HG03280 (cell line): ENCODE measurements around the gene GALK2.
"Not testable (repeated sequence)": the region's sequence is repeated elsewhere in the genome, so short reads cannot be mapped to it uniquely, and the experiment has no call there.

ENCODE experiments used
- ATAC-seq: cut with Tn5 transposase; IDR thresholded peaks from one replicate; pipeline ENCODE4 v1.9.1; 2021; ENCODE audit warnings: mild to moderate bottlenecking, moderate library complexity; ENCODE audit not compliant: unreplicated experiment

The GALK2 gene

GRCh38 chr15:49163678-49164077 is 6.4 kb upstream of the GALK2 start:
- ATAC-seq: no peak

GRCh38 chr15:49164865-49165264 is 5.2 kb upstream of the GALK2 start:
- no peak for ATAC-seq

DNA sequence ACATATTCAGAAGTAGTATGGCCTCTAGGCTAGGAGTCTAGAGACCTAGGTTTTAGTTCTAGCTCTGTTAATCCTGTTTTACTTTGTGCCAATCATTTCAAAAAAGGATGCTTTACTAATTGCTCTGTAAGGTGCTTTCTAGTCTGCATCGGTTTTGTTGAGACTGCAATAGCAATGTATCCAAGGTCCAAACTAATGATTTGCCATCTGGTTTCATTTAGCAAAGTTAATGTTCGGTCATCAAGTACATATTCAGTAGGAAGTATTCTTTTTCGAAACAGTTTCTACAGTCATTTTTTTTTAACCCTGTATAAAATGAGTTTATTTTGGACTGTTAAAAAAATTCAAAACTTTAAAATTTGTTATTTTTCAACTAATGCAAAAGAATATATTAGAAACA is 2.0 kb upstream of the GALK2 start:
- no peak for ATAC-seq

DNA sequence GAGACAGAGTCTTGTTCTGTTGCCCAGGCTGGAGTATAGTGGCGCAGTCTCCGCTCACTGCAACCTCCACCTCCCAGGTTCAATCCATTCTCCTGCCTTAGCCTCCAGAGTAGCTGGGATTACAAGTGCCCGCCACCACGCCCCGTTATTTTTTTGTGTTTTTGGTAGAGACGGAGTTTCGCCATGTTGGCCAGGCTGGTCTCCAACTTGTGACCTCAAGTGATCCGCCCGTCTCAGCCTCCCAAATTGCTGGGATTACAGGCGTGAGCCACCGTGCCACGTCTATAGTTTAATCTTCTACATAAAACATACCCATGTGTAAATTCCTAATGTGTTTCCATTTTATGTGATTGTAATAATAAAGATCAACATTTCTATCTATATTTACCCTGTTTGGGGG is 1.7 kb downstream of the GALK2 start:
- no peak for ATAC-seq

GRCh38 chr15:49174902-49175301 is 4.9 kb downstream of the GALK2 start:
- no peak for ATAC-seq

DNA sequence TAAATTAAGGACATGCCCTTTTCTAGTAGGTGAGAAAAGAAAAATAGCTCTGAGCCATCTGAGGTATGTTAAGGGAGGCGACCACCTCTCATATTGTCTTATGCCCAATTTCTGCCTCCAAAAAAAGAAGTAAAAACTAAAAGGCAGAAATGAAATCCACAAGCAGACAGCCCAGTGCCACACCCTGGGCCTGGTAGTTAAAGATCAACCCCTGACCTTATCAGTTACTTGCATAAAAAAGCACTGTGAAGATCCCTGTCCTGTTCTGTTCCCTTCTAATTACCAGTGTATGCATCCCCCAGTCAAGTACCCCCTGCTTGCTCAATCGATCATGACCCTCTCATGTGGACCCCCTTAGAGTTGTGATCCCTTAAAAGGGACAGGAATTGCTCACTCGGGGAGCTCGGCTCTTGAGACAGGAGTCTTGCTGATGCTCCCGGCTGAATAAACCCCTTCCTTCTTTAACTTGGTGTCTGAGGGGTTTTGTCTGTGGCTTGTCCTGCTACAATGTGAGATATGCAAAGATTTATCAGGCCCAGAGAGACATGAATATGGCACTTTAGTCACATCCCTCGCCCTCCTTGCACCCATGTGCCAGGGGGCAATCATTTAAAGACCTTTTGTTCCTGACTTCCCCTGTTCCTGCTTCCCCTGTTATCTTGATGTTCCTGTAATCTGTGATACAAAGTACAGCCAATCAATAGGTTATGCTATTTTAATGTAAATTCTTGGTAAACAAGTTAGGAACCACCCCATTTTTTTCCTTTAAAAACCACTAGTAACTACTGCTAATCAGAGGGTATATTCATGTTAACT is 5.7 kb downstream of the GALK2 start:
- ATAC-seq: not testable (repeated sequence)

- no peak for ATAC-seq
These were observed 8.4 kb downstream of the GALK2 start for GRCh38 chr15:49178497-49178896.

GRCh38 chr15:49179433-49180190 is 9.6 kb downstream of the GALK2 start:
- ATAC-seq: no peak

DNA sequence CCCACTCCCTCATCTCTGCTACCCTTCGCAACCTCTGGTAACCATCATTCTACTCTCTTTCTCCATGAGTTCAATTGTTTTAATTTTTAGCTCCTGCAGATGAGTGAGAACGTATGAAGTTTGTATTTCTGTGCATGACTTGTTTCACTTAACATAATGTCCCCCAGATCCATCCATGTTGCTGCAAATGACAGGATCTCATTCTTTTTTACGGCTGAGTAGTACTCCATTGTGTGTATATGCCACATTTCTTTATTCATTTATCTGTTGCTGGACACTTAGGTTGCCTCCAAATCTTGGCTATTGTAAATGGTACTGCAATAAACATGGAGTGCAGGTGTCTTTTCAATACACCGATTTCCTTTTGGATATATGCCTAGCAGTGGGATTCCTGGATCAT is 12.1 kb downstream of the GALK2 start:
- ATAC-seq: no peak

- ATAC-seq: not testable (repeated sequence)
These were observed 13.7 kb downstream of the GALK2 start for GRCh38 chr15:49183741-49184140.

DNA sequence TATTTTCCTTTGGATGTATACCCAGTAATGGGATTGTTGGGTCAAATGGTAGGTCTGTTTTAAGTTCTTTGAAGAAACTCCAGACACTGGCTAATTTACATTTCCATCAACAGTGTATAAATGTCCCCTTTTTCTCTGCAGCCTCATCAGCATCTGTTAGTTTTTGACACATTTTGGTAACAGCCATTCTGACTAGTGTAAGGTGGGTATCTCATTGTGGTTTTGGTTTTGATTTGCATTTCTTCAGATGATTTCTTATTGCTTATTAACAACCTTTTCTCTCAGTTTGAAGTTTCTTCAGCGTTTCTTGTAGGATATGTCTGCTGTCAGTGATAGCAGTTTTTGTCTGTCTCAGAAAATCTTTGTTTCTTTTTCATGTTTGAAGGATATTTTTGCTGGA is 15.4 kb downstream of the GALK2 start:
- ATAC-seq: peak; percentile 54

GRCh38 chr15:49187549-49188245 is 17.6 kb downstream of the GALK2 start:
- ATAC-seq: no peak

- no peak for ATAC-seq
These were observed 18.9 kb downstream of the GALK2 start for GRCh38 chr15:49188933-49189332.

DNA sequence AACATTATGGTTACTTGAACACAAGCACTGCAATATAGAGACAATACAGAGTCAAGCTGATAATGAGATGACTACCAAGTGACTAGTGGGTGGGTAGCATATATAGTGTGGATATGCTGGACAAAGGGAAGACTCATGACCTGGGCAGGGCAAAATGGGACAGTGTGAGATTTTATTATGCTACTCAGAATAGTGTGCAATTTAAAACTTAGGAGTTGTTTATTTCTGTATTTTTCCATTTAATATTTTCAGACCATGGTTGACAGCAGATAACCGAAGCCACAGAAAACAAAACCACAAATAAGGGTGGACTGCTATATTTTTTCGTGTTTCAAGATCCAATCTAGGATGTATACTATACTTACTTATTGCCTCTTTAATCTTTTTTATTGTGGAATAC is 19.6 kb downstream of the GALK2 start:
- ATAC-seq: no peak

DNA sequence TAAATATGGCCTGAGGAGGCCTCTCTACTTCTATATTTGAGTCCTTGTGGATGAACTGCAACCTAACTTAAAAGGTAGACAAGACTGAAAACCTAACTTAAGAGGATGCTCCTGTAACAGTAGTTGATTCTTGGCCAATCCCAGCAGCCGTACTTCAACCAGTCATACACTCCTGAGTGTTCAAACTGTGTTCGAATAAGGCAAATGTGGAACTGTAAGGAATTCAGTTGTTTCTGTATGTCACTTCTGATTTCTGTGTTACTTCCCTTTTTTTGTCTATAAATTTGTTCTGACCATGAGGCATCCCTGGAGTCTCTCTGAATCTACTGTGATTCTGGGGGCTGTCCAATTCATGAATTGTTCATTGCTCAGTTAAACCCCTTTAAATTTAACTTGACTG is 20.5 kb downstream of the GALK2 start:
- ATAC-seq: no peak

- ATAC-seq: no peak
These were observed 21.8 kb downstream of the GALK2 start for GRCh38 chr15:49191892-49192291.

- ATAC-seq: no peak
These were observed 26.8 kb downstream of the GALK2 start for GRCh38 chr15:49196856-49197255.

DNA sequence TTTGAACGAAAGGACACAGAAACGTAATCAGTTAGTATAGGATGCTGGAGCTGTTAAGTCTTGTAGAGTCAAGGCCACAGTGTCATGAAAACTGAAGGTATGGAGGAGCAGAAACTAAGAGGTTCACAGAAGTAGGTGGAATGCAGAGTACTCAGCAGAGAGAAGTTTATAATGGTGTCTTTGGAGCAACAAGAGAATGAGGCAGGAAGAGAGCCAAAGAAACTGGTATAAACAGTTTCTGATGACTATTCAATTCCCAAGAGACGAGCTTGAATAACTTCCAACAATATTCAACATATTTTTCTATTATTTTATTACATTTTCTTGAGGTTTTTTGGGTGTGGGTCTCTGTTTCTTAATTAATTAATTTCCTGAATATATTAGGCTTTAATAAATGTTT is 29.6 kb downstream of the GALK2 start:
- ATAC-seq: no peak

DNA sequence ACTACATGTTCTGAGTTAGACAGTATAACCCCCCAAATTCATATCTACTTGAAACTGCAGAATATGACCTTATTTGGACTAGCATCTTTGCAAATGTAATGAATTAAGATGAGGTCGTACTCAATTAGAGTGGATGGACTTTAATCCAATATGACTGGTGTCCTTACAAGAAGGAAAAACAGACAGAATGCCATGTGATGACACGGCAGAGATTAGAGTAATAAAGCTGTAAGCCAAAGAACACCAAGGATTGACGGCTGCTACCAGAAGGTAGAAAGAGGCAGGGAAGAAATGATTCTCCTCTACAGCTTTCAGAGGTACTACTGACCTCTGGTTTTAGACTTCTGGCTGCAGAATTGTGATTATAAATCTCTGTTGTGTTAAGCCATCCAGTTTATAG is 30.3 kb downstream of the GALK2 start:
- no peak for ATAC-seq

DNA sequence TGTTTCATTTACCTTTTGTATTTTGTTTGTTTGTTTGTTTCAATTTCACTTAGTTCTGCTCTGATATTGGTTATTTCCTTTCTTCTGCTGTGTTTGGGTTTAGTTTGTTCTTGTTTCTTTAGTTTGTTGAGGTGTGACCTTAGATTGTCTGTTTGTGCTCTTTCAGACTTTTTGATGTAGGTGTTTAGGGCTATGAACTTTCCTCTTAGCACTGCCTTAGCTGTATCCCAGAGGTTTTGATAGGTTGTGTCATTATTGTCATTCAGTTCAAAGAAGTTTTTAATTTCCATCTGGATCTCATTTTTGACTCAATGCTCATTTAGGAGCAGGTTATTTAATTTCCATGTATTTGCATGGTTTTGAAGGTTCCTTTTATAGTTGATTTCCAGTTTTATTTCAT is 38.1 kb downstream of the GALK2 start:
- ATAC-seq: not testable (repeated sequence)

- no peak for ATAC-seq
These were observed 42.9 kb downstream of the GALK2 start for GRCh38 chr15:49212897-49213296.
